Esophagus muscularis mucosa (tissue), 4 donors: ENCODE results near the gene SEMA6A. TPM values are rescaled to one million over a fixed set of nuclear protein-coding genes. Genes with fewer than 3 reads are reported as not detected.

ENCODE experiments used
- DNase-seq: peaks from one replicate; pipeline ENCODE4 v3.0.0-alpha.2; 2017; ENCODE audit errors: extremely low spot score
- H3K27ac ChIP-seq, 4 donors: fragments of 200-600 bp; sonication (generic); replicated peaks in 1 of 4; 1 replicate in 3 of 4; 2 replicates in 1 of 4; pipeline ENCODE4 v1.5.1; 2016 to 2019; ENCODE audit warnings: mild to moderate bottlenecking in 1 of 4
- H3K27me3 ChIP-seq, 4 donors: fragments of 200-600 bp; sonication (generic); one replicate each; pipeline versions ENCODE4 v1.5.1 to v1.6.0; 2016 to 2019
- H3K36me3 ChIP-seq, 4 donors: fragments of 200-600 bp; sonication (generic); one replicate each; pipeline ENCODE4 v1.5.1; 2016 to 2019
- H3K4me1 ChIP-seq, 4 donors: fragments of 200-600 bp; sonication (generic); one replicate each; pipeline ENCODE4 v1.5.1; 2016 to 2019
- H3K4me3 ChIP-seq, 4 donors: fragments of 200-600 bp; sonication (generic); 1 replicate in 2 of 4; 2 replicates in 2 of 4; pipeline ENCODE4 v1.5.1; 2016 to 2019; ENCODE audit warnings: mild to moderate bottlenecking in 4 of 4, moderate library complexity in 1 of 4
- H3K9me3 ChIP-seq, 4 donors: fragments of 200-600 bp; sonication (generic); 1 replicate in 3 of 4; 2 replicates in 1 of 4; pipeline ENCODE4 v1.5.1; 2016 to 2019
- EP300 ChIP-seq: sonication (generic); formaldehyde crosslinking; IDR thresholded peaks from one replicate; pipeline ENCODE4 v1.6.1; 2017; ENCODE audit warnings: antibody characterized with exemption
- POLR2A ChIP-seq: fragments of 450-650 bp; IDR thresholded peaks from one replicate; pipeline ENCODE4 v1.6.1; 2017; ENCODE audit warnings: antibody characterized with exemption, moderate library complexity, mild to moderate bottlenecking, low read depth
- POLR2AphosphoS5 ChIP-seq, 2 donors: sonication (generic); formaldehyde crosslinking; IDR thresholded peaks; one replicate each; pipeline ENCODE4 v1.6.1; 2017; ENCODE audit warnings: antibody characterized with exemption in 2 of 2
- WGBS: methylation state at CpG from one replicate; pipeline ENCODE4 v1.1.5; 2018; 5-methylcytosine and 5-hydroxymethylcytosine counted together
- intact Hi-C: fragments of 100-400 bp; cut with DNase I; formaldehyde crosslinking; loops from one replicate; pipeline ENCODE4 v1.15.1; 2023
- total RNA-seq, 4 donors: library from RNA; depleted of rRNA; stranded (reverse); fragments of >200 nt; gene quantifications; one replicate each; pipeline versions ENCODE4 v1.1.0 to v1.2.1, GENCODE V29; 2016
- TF ChIP-seq, protein P1 (sequence below), 3 experiments: fragments of 200-600 bp in 2 of 3; fragments of 450-650 bp in 1 of 3; sonication (generic) in 2 of 3; IDR thresholded peaks; one replicate each; pipeline ENCODE4 v1.5.1; 2017 to 2019; ENCODE audit warnings: antibody characterized with exemption in 3 of 3, mild to moderate bottlenecking in 2 of 3, moderate library complexity in 1 of 3

Gene SEMA6A, protein sequence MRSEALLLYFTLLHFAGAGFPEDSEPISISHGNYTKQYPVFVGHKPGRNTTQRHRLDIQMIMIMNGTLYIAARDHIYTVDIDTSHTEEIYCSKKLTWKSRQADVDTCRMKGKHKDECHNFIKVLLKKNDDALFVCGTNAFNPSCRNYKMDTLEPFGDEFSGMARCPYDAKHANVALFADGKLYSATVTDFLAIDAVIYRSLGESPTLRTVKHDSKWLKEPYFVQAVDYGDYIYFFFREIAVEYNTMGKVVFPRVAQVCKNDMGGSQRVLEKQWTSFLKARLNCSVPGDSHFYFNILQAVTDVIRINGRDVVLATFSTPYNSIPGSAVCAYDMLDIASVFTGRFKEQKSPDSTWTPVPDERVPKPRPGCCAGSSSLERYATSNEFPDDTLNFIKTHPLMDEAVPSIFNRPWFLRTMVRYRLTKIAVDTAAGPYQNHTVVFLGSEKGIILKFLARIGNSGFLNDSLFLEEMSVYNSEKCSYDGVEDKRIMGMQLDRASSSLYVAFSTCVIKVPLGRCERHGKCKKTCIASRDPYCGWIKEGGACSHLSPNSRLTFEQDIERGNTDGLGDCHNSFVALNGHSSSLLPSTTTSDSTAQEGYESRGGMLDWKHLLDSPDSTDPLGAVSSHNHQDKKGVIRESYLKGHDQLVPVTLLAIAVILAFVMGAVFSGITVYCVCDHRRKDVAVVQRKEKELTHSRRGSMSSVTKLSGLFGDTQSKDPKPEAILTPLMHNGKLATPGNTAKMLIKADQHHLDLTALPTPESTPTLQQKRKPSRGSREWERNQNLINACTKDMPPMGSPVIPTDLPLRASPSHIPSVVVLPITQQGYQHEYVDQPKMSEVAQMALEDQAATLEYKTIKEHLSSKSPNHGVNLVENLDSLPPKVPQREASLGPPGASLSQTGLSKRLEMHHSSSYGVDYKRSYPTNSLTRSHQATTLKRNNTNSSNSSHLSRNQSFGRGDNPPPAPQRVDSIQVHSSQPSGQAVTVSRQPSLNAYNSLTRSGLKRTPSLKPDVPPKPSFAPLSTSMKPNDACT
- total RNA-seq, result 10 to 100 TPM; 10.9 to 20.9 (median 14.3) TPM

DNA sequence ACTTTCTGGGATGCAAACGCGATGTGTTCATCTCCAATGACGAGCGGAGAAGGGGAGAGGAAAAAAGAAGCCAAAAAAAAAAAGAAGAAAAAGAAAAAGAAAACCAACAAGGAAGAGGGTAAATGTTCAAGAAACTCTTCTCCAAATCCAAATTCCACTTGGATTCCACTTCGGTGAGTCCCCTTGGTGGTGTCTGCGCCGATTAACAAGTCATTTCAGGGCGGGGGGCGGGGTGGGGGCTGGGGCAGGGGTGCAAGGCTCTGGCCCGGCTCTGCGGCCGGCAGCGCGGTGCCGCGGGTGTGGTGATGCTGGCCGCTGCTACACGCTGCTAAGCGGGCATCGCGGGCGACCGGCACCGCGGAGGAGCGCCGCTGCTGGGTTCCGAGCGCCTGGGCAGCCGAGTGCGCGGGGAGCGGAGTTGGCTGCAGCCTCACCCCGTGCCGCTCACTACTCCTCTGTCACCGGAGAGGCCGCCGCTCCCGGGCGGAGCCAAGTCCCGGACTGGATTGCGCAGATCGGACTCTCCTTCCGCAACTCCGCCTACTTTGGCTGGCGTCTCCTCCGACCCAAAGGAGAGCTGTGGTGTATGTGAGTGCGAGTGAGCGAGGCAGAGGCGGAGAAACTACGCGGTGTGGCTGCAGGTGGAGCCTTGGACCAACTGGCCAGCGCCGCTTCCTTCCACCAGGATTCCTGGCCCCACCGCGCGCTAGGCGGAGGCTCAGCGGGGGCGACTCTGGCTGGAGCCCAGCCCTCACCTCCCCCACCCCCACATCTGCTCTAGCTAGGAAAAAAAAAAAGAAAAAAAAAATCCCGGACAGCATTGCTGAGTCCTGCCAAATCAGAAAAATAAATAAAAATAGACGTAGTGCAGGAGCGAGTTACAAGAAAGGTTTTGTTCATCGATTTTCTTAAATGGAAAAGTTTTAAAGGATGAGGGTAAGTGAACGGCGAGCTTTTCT, at the start of gene SEMA6A:
Gene SEMA6A (minus strand): TSS at position 457 of the 959 bp plus-strand sequence. CDS start 69,879 bp downstream, outside the sequence.
- intact Hi-C loops, result loop anchor here (2.0 to 10.0 kb wide), 3 partner anchors 370 to 880 kb away; no protein-coding TSS in a partner anchor
- Histone ChIP-seq H3K27me3 (peaks cover 0 to 35% (median 0%) of the 10 kb centered on the region in 4 donors), H3K4me3 (peak within 1 kb of the TSS; percentile 60 to 82 (median 76)), H3K9me3 (no peaks in the 10 kb centered on the region), H3K27ac (peak within 1 kb of the TSS; percentile 73 to 83 (median 76)), H3K36me3 (no peaks in the 10 kb centered on the region), H3K4me1 (peaks cover 24 to 50% (median 47%) of the 10 kb centered on the region in 4 donors)
- DNase-seq, result peak; percentile 96
- WGBS, result under 1% methylated on average over 59 of the region's 66 CpGs
- no peak for TF ChIP-seq EP300
- peak; percentile 33 for TF ChIP-seq POLR2A
- peak; percentile 86 to 89 for TF ChIP-seq POLR2AphosphoS5 (IDR thresholded peaks at IDR 0.05)

DNA sequence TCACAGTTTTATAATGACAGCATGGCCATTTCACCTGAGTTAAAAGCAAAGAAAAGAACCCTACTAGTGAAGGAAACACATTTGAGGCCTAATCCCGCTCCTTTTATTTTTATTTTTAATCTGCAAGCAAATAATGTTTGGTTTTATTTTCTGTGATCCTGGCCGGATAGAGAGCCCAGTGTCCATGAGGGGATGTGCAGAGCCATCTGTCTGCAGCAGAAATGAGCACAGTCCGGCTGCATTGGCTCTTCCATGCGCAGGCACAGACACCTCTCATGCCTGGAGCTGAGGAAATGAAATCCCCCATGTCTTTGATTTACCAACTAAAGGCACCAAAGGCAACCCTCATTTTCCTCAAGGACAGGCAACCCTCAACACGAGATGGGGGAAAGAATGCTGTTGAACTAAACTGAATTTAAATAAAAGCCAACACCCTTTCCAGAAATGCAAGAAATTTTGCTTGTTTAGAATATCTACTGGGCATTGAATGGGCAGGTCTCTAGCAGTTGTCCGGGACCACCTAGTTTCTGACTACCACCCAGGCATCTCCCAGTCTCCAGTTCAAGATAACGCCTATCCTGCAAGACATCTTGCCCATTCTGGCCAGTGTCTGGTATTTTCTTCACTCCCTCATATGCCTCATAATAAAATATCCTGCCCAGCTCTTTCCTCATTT, 47.9 kb upstream of the SEMA6A start:
- Histone ChIP-seq H3K27ac (no peak overlapping the region), H3K4me3 (no peak overlapping the region), H3K9me3 (no peaks in the 10 kb centered on the region), H3K27me3 (no peaks in the 10 kb centered on the region), H3K4me1 (peaks cover 5 to 20% (median 17%) of the 10 kb centered on the region in 4 donors), H3K36me3 (no peaks in the 10 kb centered on the region)
- DNase-seq, result no peak
- TF ChIP-seq, protein P1, sequence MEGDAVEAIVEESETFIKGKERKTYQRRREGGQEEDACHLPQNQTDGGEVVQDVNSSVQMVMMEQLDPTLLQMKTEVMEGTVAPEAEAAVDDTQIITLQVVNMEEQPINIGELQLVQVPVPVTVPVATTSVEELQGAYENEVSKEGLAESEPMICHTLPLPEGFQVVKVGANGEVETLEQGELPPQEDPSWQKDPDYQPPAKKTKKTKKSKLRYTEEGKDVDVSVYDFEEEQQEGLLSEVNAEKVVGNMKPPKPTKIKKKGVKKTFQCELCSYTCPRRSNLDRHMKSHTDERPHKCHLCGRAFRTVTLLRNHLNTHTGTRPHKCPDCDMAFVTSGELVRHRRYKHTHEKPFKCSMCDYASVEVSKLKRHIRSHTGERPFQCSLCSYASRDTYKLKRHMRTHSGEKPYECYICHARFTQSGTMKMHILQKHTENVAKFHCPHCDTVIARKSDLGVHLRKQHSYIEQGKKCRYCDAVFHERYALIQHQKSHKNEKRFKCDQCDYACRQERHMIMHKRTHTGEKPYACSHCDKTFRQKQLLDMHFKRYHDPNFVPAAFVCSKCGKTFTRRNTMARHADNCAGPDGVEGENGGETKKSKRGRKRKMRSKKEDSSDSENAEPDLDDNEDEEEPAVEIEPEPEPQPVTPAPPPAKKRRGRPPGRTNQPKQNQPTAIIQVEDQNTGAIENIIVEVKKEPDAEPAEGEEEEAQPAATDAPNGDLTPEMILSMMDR (IDR thresholded peaks at IDR 0.05), result no peak
- TF ChIP-seq EP300 (no peak), POLR2AphosphoS5 (IDR thresholded peaks at IDR 0.05) (no peak), POLR2A (no peak)
- intact Hi-C loops, result no loop called here
- 83% methylated on average over 7 of the region's 7 CpGs for WGBS

DNA sequence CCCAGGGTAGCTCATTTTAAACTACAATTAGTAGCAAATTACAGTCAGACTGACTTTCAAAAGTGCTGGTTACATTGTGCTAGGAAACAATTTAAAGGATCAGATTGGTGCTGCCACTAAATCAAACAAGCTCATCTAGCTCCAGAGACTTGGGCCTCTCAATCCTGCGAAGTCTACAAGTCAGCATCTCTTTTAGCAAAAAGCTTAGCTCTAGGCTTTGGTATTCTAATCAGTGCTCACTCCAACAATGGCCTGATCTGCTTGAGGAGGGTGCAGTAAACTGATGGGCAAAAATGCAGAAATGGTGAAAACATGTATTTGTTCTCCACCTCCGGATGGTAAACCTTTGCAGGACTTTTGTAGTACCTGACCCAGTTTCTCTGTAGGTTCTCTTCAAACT, 47.0 kb upstream of the SEMA6A start:
- no peak overlapping the region for H3K27ac ChIP-seq
- no peaks in the 10 kb centered on the region for H3K36me3 ChIP-seq
- intact Hi-C loops, result no loop called here
- 94% methylated on average over 2 of the region's 2 CpGs for WGBS
- peaks cover under 1 to 14% (median 9%) of the 10 kb centered on the region in 4 donors for H3K4me1 ChIP-seq
- no peak overlapping the region for H3K4me3 ChIP-seq
- H3K27me3 ChIP-seq, result no peaks in the 10 kb centered on the region
- TF ChIP-seq POLR2AphosphoS5 (IDR thresholded peaks at IDR 0.05) (no peak), EP300 (no peak), POLR2A (no peak)
- TF ChIP-seq, protein P1 (IDR thresholded peaks at IDR 0.05), result no peak
- H3K9me3 ChIP-seq, result no peaks in the 10 kb centered on the region
- no peak for DNase-seq

DNA sequence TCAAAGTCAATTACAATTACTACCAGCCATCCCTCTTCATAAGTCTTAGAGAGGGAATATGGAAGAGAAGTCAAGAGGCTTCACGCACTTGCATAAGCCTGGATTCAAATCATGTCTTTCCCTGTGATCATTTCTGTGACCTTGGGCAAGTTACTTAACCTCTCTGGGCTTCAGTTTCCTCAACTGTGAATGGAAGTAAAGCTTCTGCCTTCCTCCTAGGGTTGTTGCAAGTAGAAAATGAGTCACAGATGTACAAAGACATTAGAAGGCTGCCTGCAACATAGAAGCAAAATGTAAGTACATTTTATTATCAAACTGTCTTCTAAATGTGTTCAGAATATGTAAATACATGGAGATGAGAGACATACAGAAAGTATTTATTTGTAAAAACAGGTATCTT, 42.3 kb upstream of the SEMA6A start:
- Histone ChIP-seq H3K27ac (no peak overlapping the region), H3K36me3 (no peaks in the 10 kb centered on the region), H3K4me1 (peaks cover 0 to 6% (median 0%) of the 10 kb centered on the region in 4 donors), H3K4me3 (no peak overlapping the region), H3K9me3 (no peaks in the 10 kb centered on the region), H3K27me3 (no peaks in the 10 kb centered on the region)
- WGBS, result 88% methylated on average over 1 of the region's 1 CpG
- no peak for DNase-seq
- intact Hi-C loops, result no loop called here
- TF ChIP-seq EP300 (no peak), POLR2AphosphoS5 (IDR thresholded peaks at IDR 0.05) (no peak), POLR2A (no peak)
- TF ChIP-seq, protein P1 (IDR thresholded peaks at IDR 0.05), result no peak
